Stimulated activated CD4-positive, alpha-beta T cell treated with anti-CD3 and anti-CD28 coated beads, Interleukin-15, amount 100 ng/mL, for 48 hours (primary cell): Measurements from ENCODE around the gene CENATAC.
"Not testable (repeated sequence)": the region's sequence is repeated elsewhere in the genome, so short reads cannot be mapped to it uniquely, and the experiment has no call there.

ENCODE experiments used
- DNase-seq, 2 donors: peaks; one replicate each; pipeline ENCODE4 v3.0.0-alpha.2; 2020; ENCODE audit warnings: low read depth in 2 of 2

The CENATAC gene

DNA sequence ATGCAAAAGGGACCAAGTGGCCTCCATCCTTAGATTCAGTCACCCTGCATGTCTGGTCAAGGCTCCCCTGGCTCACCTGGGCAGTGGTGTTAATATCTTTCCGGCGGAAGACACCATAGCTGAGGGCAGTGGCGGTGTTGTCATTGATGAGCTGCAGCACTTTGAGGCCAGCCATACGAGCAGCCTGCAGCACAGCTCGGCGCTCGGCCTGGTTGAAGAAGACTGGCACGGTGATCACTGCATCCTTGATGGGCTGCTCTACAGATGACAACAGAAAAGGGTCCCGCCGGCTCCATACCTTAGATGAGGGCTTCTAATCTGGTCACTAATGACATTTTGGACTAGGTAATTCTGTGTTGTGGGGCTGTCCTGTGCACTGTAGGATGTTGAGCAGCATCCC, 56.5 kb downstream of the CENATAC start:
- DNase-seq, result no peak

DNA sequence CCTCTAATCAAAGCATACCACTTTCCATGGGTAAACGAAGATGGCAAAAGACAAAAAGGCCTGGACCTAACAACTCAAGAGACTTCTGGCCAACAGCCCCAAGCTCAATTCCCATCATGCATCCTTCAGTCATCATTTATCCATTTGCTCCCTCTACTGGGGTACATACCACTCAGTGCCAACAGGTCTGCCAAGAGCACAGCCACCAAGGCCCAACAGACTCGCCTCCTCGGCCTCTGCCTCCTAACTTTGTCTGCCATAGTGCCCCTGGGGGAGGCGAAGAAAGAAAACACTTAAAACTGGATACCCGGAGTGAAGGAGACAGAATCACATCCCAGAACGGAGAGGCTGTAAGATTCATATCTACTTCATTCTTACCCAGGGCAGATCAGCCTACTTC, 58.0 kb downstream of the CENATAC start:
- no peak for DNase-seq

DNA sequence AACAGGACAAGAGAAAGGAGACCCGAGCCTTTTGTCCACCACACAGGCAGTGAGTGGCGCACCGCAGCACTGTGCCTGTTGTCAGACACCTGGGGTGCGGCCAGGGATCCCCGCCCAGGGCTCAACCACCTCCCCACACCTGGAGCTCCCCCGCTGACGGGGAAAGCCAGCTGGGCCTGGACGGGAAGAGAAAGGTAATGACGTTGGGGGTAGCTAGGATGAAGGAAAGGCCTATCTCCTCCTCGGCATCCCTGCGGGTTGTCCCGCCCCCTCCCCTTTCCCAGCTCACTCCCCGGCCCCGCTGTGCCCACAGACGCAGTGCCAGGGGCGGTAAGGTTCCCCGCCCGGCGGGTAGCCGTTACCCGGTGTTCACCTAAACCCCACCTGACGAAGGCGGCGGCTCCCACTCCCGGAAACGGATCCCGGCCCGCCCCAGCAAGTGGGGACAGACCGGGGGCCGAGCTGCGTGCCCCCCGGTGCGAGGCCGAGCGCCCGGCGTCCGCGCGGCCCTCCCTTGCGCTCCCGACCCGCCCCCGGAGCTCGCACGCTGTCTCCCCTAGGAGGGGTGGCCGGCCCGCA, 58.6 kb downstream of the CENATAC start:
- peak in 1 of 2 donors; percentile 23 for DNase-seq

DNA sequence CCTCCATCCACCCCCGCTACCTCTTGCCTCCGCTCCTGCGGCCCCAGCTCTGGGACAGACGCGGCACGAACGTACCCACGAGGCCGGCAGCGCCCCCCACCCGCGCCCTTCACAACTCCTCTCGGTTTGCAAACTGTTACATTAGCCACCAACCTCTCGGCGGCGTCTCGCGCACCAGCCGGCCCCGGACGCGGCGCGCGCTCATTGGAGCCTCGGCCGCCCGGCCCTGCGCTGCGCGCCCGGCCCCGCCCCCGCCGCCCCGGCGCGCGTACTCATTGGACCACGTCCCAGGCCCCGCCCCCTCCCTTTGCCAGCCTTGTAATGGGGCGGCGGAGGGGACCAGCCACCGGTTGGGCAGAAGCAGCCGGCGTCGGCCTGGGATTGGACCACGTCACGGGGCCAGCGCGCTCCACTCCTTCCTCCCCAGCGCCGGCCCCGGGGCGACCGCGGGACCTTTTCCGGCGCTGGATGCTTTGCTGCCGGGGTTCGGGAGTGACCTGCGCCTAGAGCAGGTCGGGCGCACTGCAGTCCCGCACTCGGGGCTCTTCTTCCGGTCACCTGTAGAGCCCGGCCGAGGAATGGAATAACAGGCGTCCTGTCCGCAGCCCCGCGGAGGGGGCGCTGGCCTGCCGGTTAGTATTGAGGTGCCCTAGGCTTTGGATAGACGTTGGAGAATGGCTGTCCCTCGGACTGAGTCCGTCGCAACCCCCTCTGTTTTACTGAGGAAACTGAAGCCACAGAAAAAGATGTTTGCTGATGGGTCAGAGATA, 59.2 kb downstream of the CENATAC start, which contains the start of gene HYOU1:
Gene HYOU1, minus strand, starts transcription at position 206 of the 770 bp plus-strand sequence. CDS start 1,045 bp downstream, outside the sequence.
- peak; percentile 97 to 99 for DNase-seq

GRCh38 chr11:119059128-119059527, 61.2 kb downstream of the CENATAC start:
- DNase-seq, result not testable (repeated sequence)

DNA sequence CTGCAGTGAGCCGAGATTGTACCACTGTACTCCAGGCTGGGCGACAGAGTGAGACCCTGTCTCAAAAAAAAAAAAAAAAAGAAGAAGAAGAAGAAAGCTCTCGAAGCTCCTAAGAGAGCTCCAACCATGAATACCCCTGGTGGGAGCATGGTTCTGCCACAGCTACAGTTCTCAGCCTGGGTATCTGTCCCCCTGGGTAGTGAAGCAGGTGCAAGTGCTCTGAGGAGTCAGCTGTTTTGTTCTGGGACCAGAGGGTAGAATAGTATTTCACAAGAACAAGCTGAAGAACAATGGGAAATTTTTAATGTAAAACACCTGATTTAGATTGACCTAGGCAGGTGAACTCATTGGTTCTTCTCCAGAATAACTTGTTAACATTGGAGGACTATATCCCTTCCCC, 63.3 kb downstream of the CENATAC start:
- DNase-seq, result no peak

GRCh38 chr11:119062779-119063178, 64.8 kb downstream of the CENATAC start:
- no peak for DNase-seq

- DNase-seq, result peak in 1 of 2 donors; percentile 32
Observed at GRCh38 chr11:119065369-119065768, 67.4 kb downstream of the CENATAC start.
